ENCODE data around the gene FNTB.

The FNTB gene

DNA sequence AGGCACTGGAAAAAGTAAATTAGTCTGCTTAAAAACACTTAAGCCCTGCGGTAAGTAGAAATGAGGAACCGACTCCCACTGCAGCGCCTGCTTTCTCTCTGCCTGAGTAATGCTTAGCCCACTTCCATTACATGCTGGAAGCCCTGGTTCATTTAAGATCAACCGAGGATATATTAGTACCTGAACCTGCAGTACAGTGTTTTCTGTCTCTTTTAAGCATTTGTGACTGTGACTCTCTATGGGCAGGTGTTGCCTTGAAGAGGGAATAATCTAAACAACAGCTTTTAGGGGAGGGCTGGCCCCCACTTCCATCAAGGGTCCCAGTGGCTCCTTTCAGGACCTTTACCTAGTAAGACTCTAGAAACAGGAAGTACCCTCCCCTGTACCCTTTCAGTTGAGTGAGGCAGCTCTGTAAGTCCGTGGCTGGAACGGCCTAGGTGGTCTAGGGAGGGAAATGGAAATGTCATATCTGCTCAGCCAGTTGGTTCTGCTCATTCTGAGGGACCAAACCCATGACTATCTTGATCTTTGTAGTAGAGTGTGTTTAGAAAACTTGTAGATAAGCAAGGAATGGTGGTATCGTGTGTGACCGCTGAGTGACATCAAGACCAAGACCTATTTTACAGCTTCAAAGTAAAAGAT is 56.2 kb downstream of the FNTB start:
- H4K91ac ChIP-seq (ENCODE audit: low read depth, low read length, poor library complexity), result no peak overlapping the region
- no peaks in the 10 kb centered on the region for H3K9me3 ChIP-seq (replicated peaks in 1 of 2; ENCODE audit: control insufficient read depth in 2 of 2, insufficient read depth in 1 of 2, low read depth in 1 of 2, low read length in 2 of 2)
- peaks cover 18 to 58% of the 10 kb centered on the region in 2 donors for H3K36me3 ChIP-seq (replicated peaks in 1 of 2; ENCODE audit: control insufficient read depth in 2 of 2, insufficient read depth in 2 of 2, low read length in 2 of 2)
- H3K27ac ChIP-seq (replicated peaks; ENCODE audit: low read length), result no peak overlapping the region
- H3K27me3 ChIP-seq (ENCODE audit: control insufficient read depth in 3 of 3, insufficient read depth in 3 of 3, low read depth in 1 of 3, low read length in 3 of 3), result no peaks in the 10 kb centered on the region
- H3K4me2 ChIP-seq (ENCODE audit: insufficient read depth, low read length, poor library complexity, severe bottlenecking), result no peak overlapping the region
- H3K4ac ChIP-seq (ENCODE audit: low read length), result no peak overlapping the region
- no peak overlapping the region for H3K23ac ChIP-seq (ENCODE audit: low read depth, low read length, poor library complexity)
- H2AFZ ChIP-seq (ENCODE audit: low read length), result no peak overlapping the region
- H3K9ac ChIP-seq (ENCODE audit: low read depth, low read length, poor library complexity), result no peak overlapping the region
- H4K8ac ChIP-seq (ENCODE audit: low read depth, low read length), result no peak overlapping the region
- no peak for DNase-seq (ENCODE audit: low spot score)
- no peak overlapping the region for H2BK12ac ChIP-seq (ENCODE audit: low read length)
- no peak overlapping the region for H2AK5ac ChIP-seq (ENCODE audit: low read depth, low read length)
- H2BK5ac ChIP-seq (ENCODE audit: low read length), result no peak overlapping the region
- H3K18ac ChIP-seq (ENCODE audit: low read length), result no peak overlapping the region
- H3K4me3 ChIP-seq (ENCODE audit: low read length in 2 of 2), result no peak overlapping the region
- no CpG with 5 or more reads among the region's 8 CpGs for WGBS, 2 donors (ENCODE audit: extremely low coverage in 2 of 2, insufficient read length in 2 of 2, insufficient replicate concordance in 1 of 2)
- H2BK15ac ChIP-seq (ENCODE audit: low read length), result no peak overlapping the region
- no peak overlapping the region for H2BK120ac ChIP-seq (ENCODE audit: low read depth, low read length)
- peaks cover 1% of the 10 kb centered on the region for H3K79me1 ChIP-seq (ENCODE audit: low read depth, low read length)
- H3K4me1 ChIP-seq (ENCODE audit: control insufficient read depth in 2 of 2, insufficient read depth in 1 of 2, low read depth in 1 of 2, low read length in 2 of 2), result no peaks in the 10 kb centered on the region
- no peak overlapping the region for H3K14ac ChIP-seq (ENCODE audit: low read length)

- Histone ChIP-seq H3K9ac (ENCODE audit: low read depth, low read length, poor library complexity) (no peak overlapping the region), H2BK12ac (ENCODE audit: low read length) (no peak overlapping the region), H2AFZ (ENCODE audit: low read length) (no peak overlapping the region), H2BK15ac (ENCODE audit: low read length) (no peak overlapping the region), H4K91ac (ENCODE audit: low read depth, low read length, poor library complexity) (no peak overlapping the region), H3K4me3 (ENCODE audit: low read length in 2 of 2) (no peak overlapping the region), H3K4me2 (ENCODE audit: insufficient read depth, low read length, poor library complexity, severe bottlenecking) (no peak overlapping the region), H3K27me3 (ENCODE audit: control insufficient read depth in 3 of 3, insufficient read depth in 3 of 3, low read depth in 1 of 3, low read length in 3 of 3) (no peaks in the 10 kb centered on the region), H4K8ac (ENCODE audit: low read depth, low read length) (no peak overlapping the region), H3K4ac (ENCODE audit: low read length) (no peak overlapping the region), H3K79me1 (ENCODE audit: low read depth, low read length) (peaks cover 1% of the 10 kb centered on the region), H3K14ac (ENCODE audit: low read length) (no peak overlapping the region), H3K27ac (replicated peaks; ENCODE audit: low read length) (no peak overlapping the region), H3K4me1 (ENCODE audit: control insufficient read depth in 2 of 2, insufficient read depth in 1 of 2, low read depth in 1 of 2, low read length in 2 of 2) (no peaks in the 10 kb centered on the region), H3K18ac (ENCODE audit: low read length) (no peak overlapping the region), H2AK5ac (ENCODE audit: low read depth, low read length) (no peak overlapping the region), H2BK5ac (ENCODE audit: low read length) (no peak overlapping the region), H3K23ac (ENCODE audit: low read depth, low read length, poor library complexity) (no peak overlapping the region), H2BK120ac (ENCODE audit: low read depth, low read length) (no peak overlapping the region), H3K9me3 (replicated peaks in 1 of 2; ENCODE audit: control insufficient read depth in 2 of 2, insufficient read depth in 1 of 2, low read depth in 1 of 2, low read length in 2 of 2) (no peaks in the 10 kb centered on the region), H3K36me3 (replicated peaks in 1 of 2; ENCODE audit: control insufficient read depth in 2 of 2, insufficient read depth in 2 of 2, low read length in 2 of 2) (peaks cover 18 to 57% of the 10 kb centered on the region in 2 donors)
- DNase-seq (ENCODE audit: low spot score), result no peak
- no CpG with 5 or more reads among the region's 12 CpGs for WGBS, 2 donors (ENCODE audit: extremely low coverage in 2 of 2, insufficient read length in 2 of 2, insufficient replicate concordance in 1 of 2)
Measured at GRCh38 chr14:65043893-65044595, 57.3 kb downstream of the FNTB start.

- no peak overlapping the region for H3K4me2 ChIP-seq (ENCODE audit: insufficient read depth, low read length, poor library complexity, severe bottlenecking)
- H4K91ac ChIP-seq (ENCODE audit: low read depth, low read length, poor library complexity), result no peak overlapping the region
- no peak overlapping the region for H2BK12ac ChIP-seq (ENCODE audit: low read length)
- H2BK120ac ChIP-seq (ENCODE audit: low read depth, low read length), result no peak overlapping the region
- no peaks in the 10 kb centered on the region for H3K9me3 ChIP-seq (replicated peaks in 1 of 2; ENCODE audit: control insufficient read depth in 2 of 2, insufficient read depth in 1 of 2, low read depth in 1 of 2, low read length in 2 of 2)
- H3K27ac ChIP-seq (replicated peaks; ENCODE audit: low read length), result no peak overlapping the region
- WGBS, 2 donors (ENCODE audit: extremely low coverage in 2 of 2, insufficient read length in 2 of 2, insufficient replicate concordance in 1 of 2), result no CpG with 5 or more reads among the region's 9 CpGs
- no peak overlapping the region for H3K18ac ChIP-seq (ENCODE audit: low read length)
- H3K14ac ChIP-seq (ENCODE audit: low read length), result no peak overlapping the region
- no peak overlapping the region for H3K9ac ChIP-seq (ENCODE audit: low read depth, low read length, poor library complexity)
- H4K8ac ChIP-seq (ENCODE audit: low read depth, low read length), result no peak overlapping the region
- no peak overlapping the region for H3K4ac ChIP-seq (ENCODE audit: low read length)
- H3K4me3 ChIP-seq (ENCODE audit: low read length in 2 of 2), result no peak overlapping the region
- H2BK5ac ChIP-seq (ENCODE audit: low read length), result no peak overlapping the region
- H2AK5ac ChIP-seq (ENCODE audit: low read depth, low read length), result no peak overlapping the region
- no peak overlapping the region for H2AFZ ChIP-seq (ENCODE audit: low read length)
- no peak overlapping the region for H2BK15ac ChIP-seq (ENCODE audit: low read length)
- no peak overlapping the region for H3K23ac ChIP-seq (ENCODE audit: low read depth, low read length, poor library complexity)
- H3K4me1 ChIP-seq (ENCODE audit: control insufficient read depth in 2 of 2, insufficient read depth in 1 of 2, low read depth in 1 of 2, low read length in 2 of 2), result no peaks in the 10 kb centered on the region
- peaks cover 18 to 54% of the 10 kb centered on the region in 2 donors for H3K36me3 ChIP-seq (replicated peaks in 1 of 2; ENCODE audit: control insufficient read depth in 2 of 2, insufficient read depth in 2 of 2, low read length in 2 of 2)
- H3K27me3 ChIP-seq (ENCODE audit: control insufficient read depth in 3 of 3, insufficient read depth in 3 of 3, low read depth in 1 of 3, low read length in 3 of 3), result no peaks in the 10 kb centered on the region
- DNase-seq (ENCODE audit: low spot score), result no peak
- H3K79me1 ChIP-seq (ENCODE audit: low read depth, low read length), result peaks cover 1% of the 10 kb centered on the region
Measured at GRCh38 chr14:65044596-65044959, 57.9 kb downstream of the FNTB start.

DNA sequence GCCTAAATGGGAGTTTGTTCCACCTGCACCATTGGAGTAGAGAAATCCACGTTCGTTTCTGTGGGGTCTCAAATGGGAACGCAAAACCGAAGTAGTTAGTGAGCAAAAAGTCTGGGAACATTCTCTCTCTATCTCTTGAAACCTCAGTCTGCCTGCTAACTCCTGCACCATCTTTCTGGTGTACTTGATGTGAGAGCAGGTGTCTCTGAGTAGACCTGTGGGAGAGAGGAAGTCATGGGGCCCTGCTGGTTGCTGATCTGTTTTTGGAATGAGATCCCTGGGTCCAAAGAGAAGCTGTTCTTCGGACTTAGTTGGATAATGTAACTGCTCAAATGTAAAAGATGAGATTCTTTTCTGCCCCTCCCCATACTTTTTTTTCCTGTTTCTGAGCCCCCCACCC is 58.3 kb downstream of the FNTB start:
- Histone ChIP-seq H2AK5ac (ENCODE audit: low read depth, low read length) (no peak overlapping the region), H3K9me3 (replicated peaks in 1 of 2; ENCODE audit: control insufficient read depth in 2 of 2, insufficient read depth in 1 of 2, low read depth in 1 of 2, low read length in 2 of 2) (no peaks in the 10 kb centered on the region), H3K27ac (replicated peaks; ENCODE audit: low read length) (no peak overlapping the region), H3K36me3 (replicated peaks in 1 of 2; ENCODE audit: control insufficient read depth in 2 of 2, insufficient read depth in 2 of 2, low read length in 2 of 2) (peaks cover 18 to 54% of the 10 kb centered on the region in 2 donors), H3K9ac (ENCODE audit: low read depth, low read length, poor library complexity) (no peak overlapping the region), H4K8ac (ENCODE audit: low read depth, low read length) (no peak overlapping the region), H3K4me3 (ENCODE audit: low read length in 2 of 2) (no peak overlapping the region), H2BK120ac (ENCODE audit: low read depth, low read length) (no peak overlapping the region), H3K18ac (ENCODE audit: low read length) (no peak overlapping the region), H3K14ac (ENCODE audit: low read length) (no peak overlapping the region), H2BK5ac (ENCODE audit: low read length) (no peak overlapping the region), H3K4me2 (ENCODE audit: insufficient read depth, low read length, poor library complexity, severe bottlenecking) (no peak overlapping the region), H2BK15ac (ENCODE audit: low read length) (no peak overlapping the region), H3K27me3 (ENCODE audit: control insufficient read depth in 3 of 3, insufficient read depth in 3 of 3, low read depth in 1 of 3, low read length in 3 of 3) (no peaks in the 10 kb centered on the region), H3K4me1 (ENCODE audit: control insufficient read depth in 2 of 2, insufficient read depth in 1 of 2, low read depth in 1 of 2, low read length in 2 of 2) (no peaks in the 10 kb centered on the region), H2BK12ac (ENCODE audit: low read length) (no peak overlapping the region), H3K23ac (ENCODE audit: low read depth, low read length, poor library complexity) (no peak overlapping the region), H2AFZ (ENCODE audit: low read length) (no peak overlapping the region), H4K91ac (ENCODE audit: low read depth, low read length, poor library complexity) (no peak overlapping the region), H3K4ac (ENCODE audit: low read length) (no peak overlapping the region), H3K79me1 (ENCODE audit: low read depth, low read length) (peaks cover 1% of the 10 kb centered on the region)
- WGBS, 2 donors (ENCODE audit: extremely low coverage in 2 of 2, insufficient read length in 2 of 2, insufficient replicate concordance in 1 of 2), result no CpG with 5 or more reads among the region's 5 CpGs
- DNase-seq (ENCODE audit: low spot score), result no peak
